BJ (cell line): ENCODE data around the gene MED16. TPM values are rescaled to one million over a fixed set of nuclear protein-coding genes. Genes with fewer than 3 reads are reported as not detected.

Experiments used
- CTCF ChIA-PET: fragments of 350-600 bp; formaldehyde crosslinking; extraction: SDS; loops from one replicate; lab custom pipeline; 2021; ENCODE audit warnings: antibody characterized with exemption, inconsistent platforms; lab: Yijun Ruan, JAX
- POLR2A ChIA-PET: fragments of 300-600 bp; sonication (Branson Sonifier 250); formaldehyde crosslinking; extraction: SDS; loops from one replicate; lab custom pipeline; 2021; ENCODE audit warnings: antibody characterized with exemption; lab: Charles Lee
- DNase-seq: peaks from one replicate; pipeline ENCODE4 v3.0.0-alpha.2; 2011; ENCODE audit warnings: low read depth
- H3K27me3 ChIP-seq: 2 replicates; pipeline ENCODE4 v1.6.0; 2011; ENCODE audit warnings: low read length; ENCODE audit not compliant: control insufficient read depth, insufficient read depth
- H3K36me3 ChIP-seq: 2 replicates; pipeline ENCODE4 v1.5.1; 2011; ENCODE audit warnings: low read length; ENCODE audit not compliant: control insufficient read depth, insufficient read depth
- H3K4me3 ChIP-seq: 2 replicates; pipeline ENCODE4 v1.5.1; 2011; ENCODE audit warnings: low read depth, mild to moderate bottlenecking, control low read depth, low read length
- CTCF ChIP-seq: IDR thresholded peaks from 2 replicates; pipeline ENCODE4 v1.5.1; 2011; ENCODE audit warnings: low read depth, mild to moderate bottlenecking, control low read depth, inconsistent platforms, low read length, moderate library complexity; ENCODE audit not compliant: insufficient read depth
- polyA plus RNA-seq: library from polyadenylated mRNA; depleted of rRNA; stranded (reverse); fragments of >200 nt; gene quantifications from 2 replicates; pipeline ENCODE4 v1.2.3, GENCODE V29; 2011

The MED16 gene
- polyA plus RNA-seq, 1 experiment: 39.8 TPM

- TF ChIP-seq CTCF: no peak
- no peak for DNase-seq
- ChIA-PET CTCF (interaction anchor here (1.1 kb wide), 1 partner anchor 34 kb away, joined by 3 read pairs; no protein-coding TSS in a partner anchor), POLR2A (no interaction called here)
- Histone ChIP-seq H3K27me3 (no peaks in the 10 kb centered on the region), H3K36me3 (no peaks in the 10 kb centered on the region), H3K4me3 (no peak overlapping the region)
Measured at GRCh38 chr19:825897-826644, 66.9 kb downstream of the MED16 start.

- CTCF ChIA-PET: interaction anchor here (1.0 kb wide), 2 partner anchors 9 to 55 kb away, joined by 3 read pairs; no protein-coding TSS in a partner anchor
Measured at GRCh38 chr19:824885-825284, 68.1 kb downstream of the MED16 start.

GRCh38 chr19:823565-824121, 69.3 kb downstream of the MED16 start:
- Histone ChIP-seq H3K4me3 (no peak overlapping the region), H3K27me3 (no peaks in the 10 kb centered on the region), H3K36me3 (no peaks in the 10 kb centered on the region)
- ChIA-PET CTCF (interaction anchor here (0.6 kb wide), 1 partner anchor 35 kb away, joined by 4 read pairs; no protein-coding TSS in a partner anchor), POLR2A (no interaction called here)
- DNase-seq: no peak
- TF ChIP-seq CTCF: no peak

More at GRCh38 chr19:824885-825284, 68.1 kb downstream of the MED16 start:
- POLR2A ChIA-PET: no interaction called here
- no peak for TF ChIP-seq CTCF
- no peak for DNase-seq
- no peak overlapping the region for H3K4me3 ChIP-seq
- no peaks in the 10 kb centered on the region for H3K27me3 ChIP-seq
- no peaks in the 10 kb centered on the region for H3K36me3 ChIP-seq

- peak within 1 kb of the TSS; percentile 40 for H3K4me3 ChIP-seq
- H3K27me3 ChIP-seq: no peaks in the 10 kb centered on the region
- no peak for DNase-seq
- TF ChIP-seq CTCF: no peak
- POLR2A ChIA-PET: no interaction called here
- CTCF ChIA-PET: no interaction called here
- H3K36me3 ChIP-seq: no peaks in the 10 kb centered on the region
Measured at GRCh38 chr19:821825-822503, 71.0 kb downstream of the MED16 start, which contains the start of gene PLPPR3. PLPPR3 (minus strand) TSS chr19:821955; CDS start chr19:821559, 396 bp downstream.
